Keratinocyte (primary cell): Measurements from ENCODE around the gene CTIF.

ENCODE experiments used
- EZH2 ChIP-seq: IDR thresholded peaks from one replicate; pipeline ENCODE4 v1.6.1; 2012; ENCODE audit warnings: inconsistent platforms, mild to moderate bottlenecking, low read length, moderate library complexity
- TF ChIP-seq, protein P1 (sequence below), 3 experiments: IDR thresholded peaks in 1 of 3; conservative IDR thresholded peaks in 1 of 3; optimal IDR thresholded peaks in 1 of 3; 2 replicates in 2 of 3; 3 replicates in 1 of 3; pipeline versions ENCODE3 to v1.5.1; 2011; ENCODE audit warnings: low read length in 3 of 3, mild to moderate bottlenecking in 3 of 3, moderate library complexity in 2 of 3, control low read depth in 1 of 3, inconsistent platforms in 1 of 3; ENCODE audit not compliant: insufficient read depth in 2 of 3; ENCODE audit errors: extremely low read depth in 1 of 3

DNA sequence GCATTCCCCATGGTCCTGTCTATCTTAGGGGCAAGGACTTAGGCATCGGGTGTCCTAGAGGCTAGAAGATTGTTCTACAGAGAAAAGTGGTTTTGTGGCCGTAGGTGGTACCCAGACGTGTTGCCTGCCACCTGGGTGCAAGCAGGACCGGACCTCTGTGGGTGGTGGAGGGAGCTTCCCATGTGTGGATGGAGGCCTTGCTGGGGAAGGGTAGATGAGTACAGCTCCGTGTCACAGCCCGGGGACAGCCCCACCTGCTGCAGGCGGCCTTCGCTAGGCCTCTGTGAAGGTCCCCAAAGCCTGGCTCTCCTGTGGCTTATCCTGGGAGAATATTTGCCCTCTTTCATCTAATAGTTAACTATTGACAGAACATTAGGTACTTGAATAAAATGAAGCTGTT lies 25.3 kb downstream of the CTIF start:
- no peak for TF ChIP-seq EZH2
- TF ChIP-seq, protein P1, sequence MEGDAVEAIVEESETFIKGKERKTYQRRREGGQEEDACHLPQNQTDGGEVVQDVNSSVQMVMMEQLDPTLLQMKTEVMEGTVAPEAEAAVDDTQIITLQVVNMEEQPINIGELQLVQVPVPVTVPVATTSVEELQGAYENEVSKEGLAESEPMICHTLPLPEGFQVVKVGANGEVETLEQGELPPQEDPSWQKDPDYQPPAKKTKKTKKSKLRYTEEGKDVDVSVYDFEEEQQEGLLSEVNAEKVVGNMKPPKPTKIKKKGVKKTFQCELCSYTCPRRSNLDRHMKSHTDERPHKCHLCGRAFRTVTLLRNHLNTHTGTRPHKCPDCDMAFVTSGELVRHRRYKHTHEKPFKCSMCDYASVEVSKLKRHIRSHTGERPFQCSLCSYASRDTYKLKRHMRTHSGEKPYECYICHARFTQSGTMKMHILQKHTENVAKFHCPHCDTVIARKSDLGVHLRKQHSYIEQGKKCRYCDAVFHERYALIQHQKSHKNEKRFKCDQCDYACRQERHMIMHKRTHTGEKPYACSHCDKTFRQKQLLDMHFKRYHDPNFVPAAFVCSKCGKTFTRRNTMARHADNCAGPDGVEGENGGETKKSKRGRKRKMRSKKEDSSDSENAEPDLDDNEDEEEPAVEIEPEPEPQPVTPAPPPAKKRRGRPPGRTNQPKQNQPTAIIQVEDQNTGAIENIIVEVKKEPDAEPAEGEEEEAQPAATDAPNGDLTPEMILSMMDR (optimal IDR thresholded peaks at IDR 0.05 in 1 of 3, IDR thresholded peaks at IDR 0.05 in 1 of 3, conservative IDR thresholded peaks at IDR 0.05 in 1 of 3; ENCODE audit: extremely low read depth in 1 of 3, insufficient read depth in 2 of 3, low read length in 3 of 3): no peak
